ENCODE measurements around the gene SCGB1A1. TPM values are rescaled to one million over a fixed set of nuclear protein-coding genes. Genes with fewer than 3 reads are reported as not detected.
A peak's percentile ranks its signal among the peaks of the same experiment; 100 is the strongest.

The SCGB1A1 gene
- polyA plus RNA-seq, 3 donors = not detected

- Mint-ChIP-seq H3K4me3 (no peak overlapping the region), H3K9me3 (peaks cover 0 to 3% (median 0%) of the 10 kb centered on the region in 7 donors), H3K36me3 (no peaks in the 10 kb centered on the region), H3K27me3 (ENCODE audit: low read depth in 3 of 3) (peaks cover 0 to 2% (median 0%) of the 10 kb centered on the region in 3 donors), H3K27ac (no peak overlapping the region), H3K4me1 (peaks cover 51% of the 10 kb centered on the region)
- H3K4me2 ChIP-seq (replicated peaks; ENCODE audit: extremely low read depth, low read length, poor library complexity, severe bottlenecking) = no peak overlapping the region
- intact Hi-C loops (cut with micrococcal nuclease) = no loop called here
- peaks cover 57 to 73% of the 10 kb centered on the region in 2 donors for H3K4me1 ChIP-seq (ENCODE audit: control insufficient read depth in 1 of 2, insufficient read depth in 2 of 2, low read length in 2 of 2)
- no peaks in the 10 kb centered on the region for H4K20me1 ChIP-seq (ENCODE audit: insufficient read depth, low read length)
- no peak overlapping the region for H3K9ac ChIP-seq (ENCODE audit: insufficient read depth, low read length, poor library complexity, severe bottlenecking)
- no peaks in the 10 kb centered on the region for H3K79me2 ChIP-seq (ENCODE audit: insufficient read depth, low read length)
- H3K9me3 ChIP-seq (replicated peaks in 1 of 2; ENCODE audit: control insufficient read depth in 1 of 2, insufficient read depth in 1 of 2, low read length in 2 of 2) = no peaks in the 10 kb centered on the region
- no peak overlapping the region for H3K4me3 ChIP-seq (replicated peaks in 1 of 3; ENCODE audit: low read depth in 2 of 3, low read length in 3 of 3)
- no peak overlapping the region for H3K27ac ChIP-seq (ENCODE audit: low read depth in 1 of 2, low read length in 2 of 2)
- WGBS (ENCODE audit: insufficient coverage) = 88% methylated on average over 3 of the region's 4 CpGs
- no peak for TF ChIP-seq CTCF (IDR thresholded peaks at IDR 0.05)
- H3K27me3 ChIP-seq (ENCODE audit: control insufficient read depth in 2 of 2, insufficient read depth in 2 of 2, low read length in 2 of 2) = no peaks in the 10 kb centered on the region
- no peak for DNase-seq
- H2AFZ ChIP-seq (ENCODE audit: insufficient read depth, low read depth, low read length, poor library complexity, severe bottlenecking) = no peak overlapping the region
- H3K36me3 ChIP-seq (replicated peaks in 1 of 2; ENCODE audit: control insufficient read depth in 1 of 2, insufficient read depth in 2 of 2, low read length in 2 of 2) = no peaks in the 10 kb centered on the region
Observed at GRCh38 chr11:62438641-62439040, 19.8 kb downstream of the SCGB1A1 start.

GRCh38 chr11:62439785-62440602 lies 21.2 kb downstream of the SCGB1A1 start:
- H3K36me3 Mint-ChIP-seq = no peaks in the 10 kb centered on the region
- H3K79me2 ChIP-seq (ENCODE audit: insufficient read depth, low read length) = no peaks in the 10 kb centered on the region
- no peaks in the 10 kb centered on the region for H3K27me3 ChIP-seq (ENCODE audit: control insufficient read depth in 2 of 2, insufficient read depth in 2 of 2, low read length in 2 of 2)
- peak overlapping the region; percentile 34 to 64 for H3K27ac ChIP-seq (ENCODE audit: low read depth in 1 of 2, low read length in 2 of 2)
- peak overlapping the region in 1 of 3 experiments; percentile 13 for H3K4me3 ChIP-seq (replicated peaks in 1 of 3; ENCODE audit: low read depth in 2 of 3, low read length in 3 of 3)
- H3K27me3 Mint-ChIP-seq (ENCODE audit: low read depth in 3 of 3) = peaks cover 0 to 2% (median 0%) of the 10 kb centered on the region in 3 donors
- H3K9me3 Mint-ChIP-seq = no peaks in the 10 kb centered on the region
- no peak overlapping the region for H3K9ac ChIP-seq (ENCODE audit: insufficient read depth, low read length, poor library complexity, severe bottlenecking)
- peaks cover 58 to 73% of the 10 kb centered on the region in 2 donors for H3K4me1 ChIP-seq (ENCODE audit: control insufficient read depth in 1 of 2, insufficient read depth in 2 of 2, low read length in 2 of 2)
- peak overlapping the region in 1 of 2 donors; percentile 39 for H3K4me3 Mint-ChIP-seq
- H3K4me1 Mint-ChIP-seq = peaks cover 51% of the 10 kb centered on the region
- H3K9me3 ChIP-seq (replicated peaks in 1 of 2; ENCODE audit: control insufficient read depth in 1 of 2, insufficient read depth in 1 of 2, low read length in 2 of 2) = no peaks in the 10 kb centered on the region
- TF ChIP-seq CTCF (IDR thresholded peaks at IDR 0.05) = no peak
- DNase-seq = peak in 2 of 3 donors; percentile 35 to 38
- H3K27ac Mint-ChIP-seq = peak overlapping the region; percentile 11 to 87 (median 51)
- H4K20me1 ChIP-seq (ENCODE audit: insufficient read depth, low read length) = no peaks in the 10 kb centered on the region
- peak overlapping the region; percentile 57 for H3K4me2 ChIP-seq (replicated peaks; ENCODE audit: extremely low read depth, low read length, poor library complexity, severe bottlenecking)
- peak overlapping the region; percentile 47 for H2AFZ ChIP-seq (ENCODE audit: insufficient read depth, low read depth, low read length, poor library complexity, severe bottlenecking)
- intact Hi-C loops (cut with micrococcal nuclease) = no loop called here
- 75% methylated on average over 11 of the region's 23 CpGs for WGBS (ENCODE audit: insufficient coverage)
- H3K36me3 ChIP-seq (replicated peaks in 1 of 2; ENCODE audit: control insufficient read depth in 1 of 2, insufficient read depth in 2 of 2, low read length in 2 of 2) = no peaks in the 10 kb centered on the region
